HL-60 (cell line): ENCODE results near the gene SOSTDC1.

Experiments
- DNase-seq, 2 experiments: peaks; one replicate each; pipeline ENCODE4 v3.0.0-alpha.2; 2010 to 2020; ENCODE audit warnings: low read depth in 1 of 2, low spot score in 1 of 2
- H3K27ac ChIP-seq: fragments of 250-450 bp; sonication (Bioruptor Pico); replicated peaks from 2 replicates; pipeline ENCODE4 v1.5.1; 2020; ENCODE audit warnings: mild to moderate bottlenecking, moderate library complexity
- H3K27me3 ChIP-seq: fragments of 250-450 bp; sonication (Bioruptor Pico); 2 replicates; pipeline ENCODE4 v1.5.1; 2021; ENCODE audit warnings: mild to moderate bottlenecking, moderate library complexity; ENCODE audit not compliant: insufficient read depth, poor library complexity, severe bottlenecking
- H3K4me3 ChIP-seq: replicated peaks from 2 replicates; pipeline ENCODE4 v1.5.1; 2011; ENCODE audit warnings: mild to moderate bottlenecking, control low read depth, low read length; ENCODE audit not compliant: insufficient read depth
- CTCF ChIP-seq: IDR thresholded peaks from one replicate; pipeline ENCODE4 v1.5.1; 2011; ENCODE audit warnings: low read length, control low read depth, inconsistent platforms; ENCODE audit not compliant: insufficient read depth
- GABPA ChIP-seq: IDR thresholded peaks from 2 replicates; pipeline ENCODE4 v1.6.1; 2012; ENCODE audit warnings: low read depth
- POLR2AphosphoS5 ChIP-seq: IDR thresholded peaks from 2 replicates; pipeline ENCODE4 v1.6.1; 2012; ENCODE audit warnings: low read depth
- SPI1 ChIP-seq: IDR thresholded peaks from 2 replicates; pipeline ENCODE4 v1.6.1; 2012; ENCODE audit warnings: low read depth, mild to moderate bottlenecking, borderline replicate concordance
- TF ChIP-seq, protein P1 (sequence below): IDR thresholded peaks from 2 replicates; pipeline ENCODE4 v1.6.1; 2012; ENCODE audit warnings: low read depth; ENCODE audit not compliant: insufficient replicate concordance

Gene SOSTDC1

GRCh38 chr7:16479591-16479990 lies 14.1 kb upstream of the SOSTDC1 start:
- no peak for TF ChIP-seq GABPA
- TF ChIP-seq CTCF, result no peak
- TF ChIP-seq, protein P1, sequence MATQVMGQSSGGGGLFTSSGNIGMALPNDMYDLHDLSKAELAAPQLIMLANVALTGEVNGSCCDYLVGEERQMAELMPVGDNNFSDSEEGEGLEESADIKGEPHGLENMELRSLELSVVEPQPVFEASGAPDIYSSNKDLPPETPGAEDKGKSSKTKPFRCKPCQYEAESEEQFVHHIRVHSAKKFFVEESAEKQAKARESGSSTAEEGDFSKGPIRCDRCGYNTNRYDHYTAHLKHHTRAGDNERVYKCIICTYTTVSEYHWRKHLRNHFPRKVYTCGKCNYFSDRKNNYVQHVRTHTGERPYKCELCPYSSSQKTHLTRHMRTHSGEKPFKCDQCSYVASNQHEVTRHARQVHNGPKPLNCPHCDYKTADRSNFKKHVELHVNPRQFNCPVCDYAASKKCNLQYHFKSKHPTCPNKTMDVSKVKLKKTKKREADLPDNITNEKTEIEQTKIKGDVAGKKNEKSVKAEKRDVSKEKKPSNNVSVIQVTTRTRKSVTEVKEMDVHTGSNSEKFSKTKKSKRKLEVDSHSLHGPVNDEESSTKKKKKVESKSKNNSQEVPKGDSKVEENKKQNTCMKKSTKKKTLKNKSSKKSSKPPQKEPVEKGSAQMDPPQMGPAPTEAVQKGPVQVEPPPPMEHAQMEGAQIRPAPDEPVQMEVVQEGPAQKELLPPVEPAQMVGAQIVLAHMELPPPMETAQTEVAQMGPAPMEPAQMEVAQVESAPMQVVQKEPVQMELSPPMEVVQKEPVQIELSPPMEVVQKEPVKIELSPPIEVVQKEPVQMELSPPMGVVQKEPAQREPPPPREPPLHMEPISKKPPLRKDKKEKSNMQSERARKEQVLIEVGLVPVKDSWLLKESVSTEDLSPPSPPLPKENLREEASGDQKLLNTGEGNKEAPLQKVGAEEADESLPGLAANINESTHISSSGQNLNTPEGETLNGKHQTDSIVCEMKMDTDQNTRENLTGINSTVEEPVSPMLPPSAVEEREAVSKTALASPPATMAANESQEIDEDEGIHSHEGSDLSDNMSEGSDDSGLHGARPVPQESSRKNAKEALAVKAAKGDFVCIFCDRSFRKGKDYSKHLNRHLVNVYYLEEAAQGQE, result no peak
- no peak for TF ChIP-seq POLR2AphosphoS5
- no peak for TF ChIP-seq SPI1
- no peak for DNase-seq
- Histone ChIP-seq H3K27ac (no peak overlapping the region), H3K4me3 (no peak overlapping the region), H3K27me3 (no peaks in the 10 kb centered on the region)

DNA sequence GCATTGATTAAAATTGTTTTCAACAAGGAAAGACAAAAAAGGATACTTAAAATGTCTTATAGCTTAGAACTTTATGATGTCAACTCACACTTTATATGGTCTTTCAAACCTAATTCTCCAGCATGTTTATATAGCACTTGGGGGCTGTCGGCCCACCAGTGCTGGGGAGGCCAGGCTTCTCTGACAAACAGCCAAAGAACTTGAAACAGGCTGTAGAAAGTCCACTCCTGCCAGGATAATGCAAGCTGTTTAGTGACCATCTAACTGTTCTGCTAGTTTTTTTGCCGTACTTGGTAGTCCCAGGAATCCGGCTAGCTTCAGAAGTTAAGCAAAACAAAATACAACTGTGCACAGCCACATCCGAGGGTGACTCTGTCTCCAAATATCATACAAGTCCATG lies 13.6 kb upstream of the SOSTDC1 start:
- Histone ChIP-seq H3K27me3 (no peaks in the 10 kb centered on the region), H3K4me3 (no peak overlapping the region), H3K27ac (no peak overlapping the region)

DNA sequence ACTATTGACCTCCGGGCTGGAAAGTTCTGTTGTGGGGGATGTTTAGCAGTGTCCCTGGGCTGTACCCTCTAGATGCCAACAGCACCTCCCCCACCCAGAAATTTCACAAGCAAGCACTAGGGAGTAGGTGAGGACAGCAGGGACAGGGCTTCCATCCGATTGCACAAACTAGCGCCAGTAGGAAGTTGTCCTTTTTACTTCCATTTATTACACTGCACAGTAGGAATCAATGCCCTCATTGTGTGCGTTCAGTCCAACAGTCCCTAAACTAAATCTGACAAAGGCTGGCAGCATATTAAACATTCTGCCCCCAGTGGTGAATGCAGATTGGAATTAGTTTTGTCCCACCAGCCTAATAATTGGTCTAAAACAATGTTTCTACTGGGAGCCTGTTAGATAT lies 6.4 kb upstream of the SOSTDC1 start:
- Histone ChIP-seq H3K27me3 (no peaks in the 10 kb centered on the region), H3K27ac (no peak overlapping the region), H3K4me3 (no peak overlapping the region)
- TF ChIP-seq GABPA, result no peak
- DNase-seq, result no peak

More for the DNA sequence above, 13.6 kb upstream of the SOSTDC1 start:
- TF ChIP-seq POLR2AphosphoS5, result no peak
- no peak for TF ChIP-seq CTCF
- no peak for TF ChIP-seq GABPA
- TF ChIP-seq SPI1, result no peak
- TF ChIP-seq, protein P1, result no peak
- no peak for DNase-seq

GRCh38 chr7:16463949-16464715 lies 1.4 kb downstream of the SOSTDC1 start:
- DNase-seq, result no peak
- Histone ChIP-seq H3K4me3 (no peak overlapping the region), H3K27me3 (no peaks in the 10 kb centered on the region), H3K27ac (no peak overlapping the region)
- no peak for TF ChIP-seq GABPA
- TF ChIP-seq, protein P1, result no peak
- TF ChIP-seq CTCF, result no peak
- no peak for TF ChIP-seq POLR2AphosphoS5
- no peak for TF ChIP-seq SPI1
